ENCODE data around the gene LCE3A.
"Not testable (repeated sequence)": the region's sequence is repeated elsewhere in the genome, so short reads cannot be mapped to it uniquely, and the experiment has no call there.

LCE3A gene, protein sequence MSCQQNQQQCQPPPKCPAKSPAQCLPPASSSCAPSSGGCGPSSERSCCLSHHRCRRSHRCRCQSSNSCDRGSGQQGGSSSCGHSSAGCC

GRCh38 chr1:152622803-152623202, at the start of gene LCE3A:
Gene LCE3A (minus strand): TSS chr1:152623103. CDS start chr1:152623103, 0 bp downstream.
- peak; percentile 84 for DNase-seq

- DNase-seq = no peak
These were observed 44.7 kb upstream of the LCE3A start for GRCh38 chr1:152667648-152668047.

GRCh38 chr1:152666171-152666570, 43.3 kb upstream of the LCE3A start:
- DNase-seq = not testable (repeated sequence)

- no peak for DNase-seq
These were observed 40.2 kb upstream of the LCE3A start, which contains the start of gene LCE2D for GRCh38 chr1:152663098-152663497. Gene LCE2D (plus strand): TSS chr1:152663380. CDS start chr1:152664106, 726 bp downstream.

DNA sequence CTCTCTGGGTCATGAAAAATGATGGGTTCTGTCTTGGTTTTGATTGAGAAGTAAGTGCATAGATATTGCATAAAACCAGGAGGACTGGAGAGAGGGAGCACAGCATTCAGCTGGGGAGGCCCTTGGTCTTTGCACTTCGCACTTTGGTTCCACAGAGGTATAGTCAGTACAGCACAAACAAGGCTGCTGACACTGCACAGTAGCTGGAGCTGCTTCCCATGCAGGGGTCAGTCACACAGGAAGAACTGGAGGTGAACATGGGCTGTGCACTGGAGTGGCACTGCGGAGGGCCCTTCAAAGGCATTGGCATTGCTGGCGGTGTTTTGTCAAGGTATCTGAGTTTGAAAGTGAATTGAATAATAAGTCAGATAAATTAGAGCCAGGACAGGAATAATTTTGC, 35.7 kb upstream of the LCE3A start:
- no peak for DNase-seq

- no peak for DNase-seq
These were observed 34.8 kb upstream of the LCE3A start for GRCh38 chr1:152657677-152658076.

- no peak for DNase-seq
These were observed 33.6 kb upstream of the LCE3A start for GRCh38 chr1:152656459-152656858.

- DNase-seq = peak; percentile 87
These were observed 31.2 kb upstream of the LCE3A start for GRCh38 chr1:152654110-152654509.

DNA sequence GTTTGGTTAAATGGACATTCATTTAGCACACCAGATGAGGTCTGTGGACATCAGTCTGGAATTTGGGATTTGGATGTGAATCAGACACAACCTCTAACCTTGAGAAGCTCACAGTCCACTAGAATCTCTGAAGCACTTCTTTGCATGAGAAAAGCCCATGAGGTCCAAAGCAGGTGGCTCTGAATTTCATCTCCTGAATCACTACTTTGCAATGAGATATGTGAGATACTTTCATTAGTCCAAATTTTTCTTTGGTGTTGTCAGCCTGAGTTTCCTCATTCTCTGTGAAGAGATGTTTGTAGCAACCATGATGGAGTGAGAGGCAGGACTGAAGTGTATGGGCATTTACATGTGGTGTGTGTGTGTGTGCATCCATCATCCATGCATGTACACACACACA, 23.8 kb upstream of the LCE3A start:
- no peak for DNase-seq

GRCh38 chr1:152645146-152645545, 22.2 kb upstream of the LCE3A start:
- no peak for DNase-seq

DNA sequence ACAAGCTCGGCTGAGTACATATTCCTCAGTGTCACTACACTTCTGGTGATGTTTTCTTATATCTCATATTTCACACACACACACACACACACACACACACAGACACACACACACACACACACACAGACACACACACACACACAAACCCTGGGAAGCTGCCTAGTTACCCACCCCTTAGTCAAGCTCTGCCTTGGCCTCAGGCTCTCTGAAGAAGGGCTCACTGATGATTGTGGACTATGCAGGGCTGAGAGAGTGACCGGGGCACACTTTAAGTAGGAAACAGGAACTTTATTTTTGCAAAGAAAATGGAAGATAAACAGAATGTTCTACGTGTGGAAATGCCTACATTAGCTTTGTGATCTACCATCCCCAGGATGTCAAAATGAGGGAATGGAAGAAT, 21.0 kb upstream of the LCE3A start:
- no peak for DNase-seq

DNA sequence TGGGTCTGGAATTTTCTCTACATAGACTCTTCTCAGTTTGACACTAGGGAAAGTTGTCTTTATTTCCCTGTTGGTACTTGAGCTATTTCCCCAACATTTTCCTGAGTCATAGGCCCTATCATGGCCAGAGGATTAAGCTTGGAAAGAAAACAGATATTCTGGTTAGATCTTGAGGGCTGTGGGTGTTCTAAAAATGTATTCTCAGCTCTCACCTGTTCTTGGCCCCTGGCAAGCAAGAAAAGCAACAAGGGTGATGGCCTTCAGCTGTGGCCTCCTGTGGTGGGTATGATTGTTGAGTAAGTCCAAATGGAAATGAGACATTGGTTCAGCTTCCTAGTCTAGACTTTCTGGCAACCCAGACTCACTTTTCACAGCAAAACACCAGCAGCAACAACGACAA, 17.4 kb upstream of the LCE3A start:
- DNase-seq = no peak

DNA sequence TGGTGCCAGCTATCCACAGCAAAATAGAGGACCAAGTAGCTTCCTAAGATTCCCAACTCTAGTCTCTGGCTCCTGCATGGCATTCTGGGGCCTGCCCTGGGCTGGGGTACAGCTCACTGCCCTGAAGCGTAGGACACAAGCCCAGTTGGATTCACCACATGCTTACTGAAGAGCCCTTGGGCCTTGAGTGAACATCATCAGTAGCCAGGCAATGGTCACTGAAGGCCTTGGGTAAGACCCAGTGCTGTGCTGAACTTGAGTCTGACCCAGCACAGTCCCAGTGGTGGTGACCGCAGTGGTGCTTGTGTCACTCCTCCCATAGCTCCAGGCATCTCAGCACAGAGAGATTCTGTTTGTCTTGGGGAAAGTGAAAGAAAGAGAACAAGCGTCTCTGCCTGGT, 7.7 kb upstream of the LCE3A start:
- no peak for DNase-seq

- DNase-seq = no peak
These were observed 3.8 kb upstream of the LCE3A start for GRCh38 chr1:152626744-152627143.

DNA sequence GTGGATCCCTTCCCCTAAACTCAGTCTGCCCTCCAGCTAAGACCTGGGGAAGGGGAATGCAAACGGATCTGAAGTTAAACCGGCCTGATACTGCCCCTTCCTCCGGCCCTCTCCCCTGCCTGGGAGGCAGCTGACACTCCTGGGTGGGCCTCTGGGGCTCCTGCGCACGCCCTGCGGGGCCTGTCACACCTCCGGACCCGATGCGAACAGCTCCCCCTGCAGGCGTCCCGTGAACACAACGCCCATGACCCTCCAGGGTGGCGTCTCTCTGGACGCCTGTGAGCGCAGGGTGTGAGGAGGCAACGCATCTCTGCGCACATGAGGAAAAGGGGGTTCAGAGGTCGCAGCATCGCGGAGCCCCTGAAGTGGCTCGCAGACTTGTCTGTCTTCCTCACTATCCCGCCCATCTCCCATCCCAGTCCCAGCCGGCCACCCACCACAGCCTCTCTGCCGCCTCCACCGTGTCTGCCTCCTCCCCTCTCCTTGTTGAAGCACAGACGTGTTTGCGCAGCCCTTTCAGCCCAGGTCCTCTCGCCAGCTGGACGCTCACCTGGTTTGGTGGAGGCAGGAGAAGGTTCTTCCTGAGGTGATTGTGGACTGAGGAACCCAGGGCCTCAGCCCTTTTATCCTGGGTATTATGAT, 421 bp upstream of the LCE3A start:
- no peak for DNase-seq

DNA sequence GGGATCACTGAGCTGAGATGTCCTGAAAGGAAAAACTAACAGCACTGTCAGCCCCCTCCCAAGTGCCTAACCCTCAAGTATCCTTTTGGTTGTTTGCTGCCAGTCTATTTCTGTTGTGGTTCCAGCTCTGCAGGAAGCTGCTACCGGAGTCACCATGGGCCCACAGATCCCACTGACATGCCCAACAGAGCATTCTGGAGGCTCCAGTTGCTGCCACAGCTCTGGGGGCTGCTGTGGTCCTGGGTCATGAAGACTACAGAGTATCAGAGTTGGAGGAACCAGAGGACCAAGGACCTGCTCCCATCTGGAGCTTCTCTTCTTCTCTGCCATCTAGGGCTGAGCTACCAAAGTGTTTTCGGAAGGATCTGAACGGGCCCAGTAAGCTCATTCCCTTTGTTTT, 910 bp downstream of the LCE3A start:
- no peak for DNase-seq

DNA sequence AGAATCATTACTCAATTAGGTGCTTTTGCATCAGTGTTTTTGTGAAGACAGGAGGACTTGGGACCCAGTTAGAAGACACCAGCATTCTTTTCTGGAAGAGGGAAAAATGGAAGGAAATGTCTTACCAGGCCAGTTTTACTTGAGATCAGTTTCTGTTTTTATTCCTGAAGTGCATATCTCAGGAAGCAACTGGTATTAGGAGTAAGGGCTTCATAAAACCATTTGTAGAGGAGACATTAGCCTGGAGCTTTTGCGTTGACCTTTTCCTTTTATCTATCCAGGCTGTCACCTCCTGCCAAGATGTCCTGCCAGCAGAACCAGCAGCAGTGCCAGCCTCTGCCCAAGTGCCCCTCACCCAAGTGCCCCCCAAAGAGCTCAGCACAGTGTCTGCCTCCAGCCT, 9.4 kb downstream of the LCE3A start, which contains the start of gene LCE3B:
LCE3B (plus strand) TSS at position 301 of the 400 bp plus-strand sequence; CDS start at position 301, 0 bp downstream.
- no peak for DNase-seq

- no peak for DNase-seq
These were observed 23.0 kb downstream of the LCE3A start, which contains the start of gene LCE3C for GRCh38 chr1:152599934-152600333. Gene LCE3C (plus strand): TSS chr1:152600234. CDS start chr1:152600732, 498 bp downstream.

- no peak for DNase-seq
These were observed 25.9 kb downstream of the LCE3A start for GRCh38 chr1:152596986-152597385.

GRCh38 chr1:152585586-152585985, 37.3 kb downstream of the LCE3A start:
- no peak for DNase-seq

DNA sequence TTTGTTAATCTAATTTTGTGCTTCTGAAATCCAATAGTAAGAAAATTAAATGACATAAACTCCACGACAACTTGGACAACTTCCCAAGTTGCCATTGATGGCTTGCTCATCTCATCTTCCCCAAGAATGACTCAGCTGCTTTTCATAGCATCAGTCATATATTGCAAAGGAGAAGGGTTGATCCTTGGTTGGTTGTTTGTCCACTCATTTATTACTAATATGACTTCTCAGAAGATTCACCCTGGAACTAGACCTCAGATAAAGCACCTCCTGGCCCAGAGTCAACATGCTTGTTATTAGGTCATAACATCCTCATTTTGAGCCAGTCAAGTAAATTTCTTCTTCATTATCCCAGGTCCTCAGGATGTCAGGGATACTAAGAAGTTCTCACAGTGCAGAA, 40.3 kb downstream of the LCE3A start:
- DNase-seq = no peak

DNA sequence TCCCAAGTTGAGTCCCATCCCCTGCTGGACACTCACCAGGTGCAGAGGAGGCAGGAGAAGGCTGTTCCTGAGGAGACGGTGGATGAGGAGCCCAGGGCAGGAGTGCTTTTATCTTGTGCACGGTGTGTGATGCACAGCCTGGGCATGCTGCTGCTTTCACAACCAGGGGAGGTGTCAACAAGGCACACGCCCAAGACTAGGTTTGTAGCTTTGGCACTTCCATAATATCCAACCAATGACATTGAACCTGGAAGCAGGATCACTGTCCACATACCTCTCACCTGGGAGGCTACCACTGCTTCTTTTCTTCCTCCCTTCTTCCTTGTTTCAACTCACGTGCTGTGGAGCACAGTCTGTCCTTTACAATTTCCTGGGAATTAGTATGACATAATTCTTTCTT, 42.5 kb downstream of the LCE3A start, which contains the start of gene LCE3D:
LCE3D (minus strand) TSS at position 84 of the 400 bp plus-strand sequence. CDS start 580 bp downstream, outside the sequence.
- no peak for DNase-seq

GRCh38 chr1:152579526-152579925, 43.4 kb downstream of the LCE3A start:
- DNase-seq = not testable (repeated sequence)

DNA sequence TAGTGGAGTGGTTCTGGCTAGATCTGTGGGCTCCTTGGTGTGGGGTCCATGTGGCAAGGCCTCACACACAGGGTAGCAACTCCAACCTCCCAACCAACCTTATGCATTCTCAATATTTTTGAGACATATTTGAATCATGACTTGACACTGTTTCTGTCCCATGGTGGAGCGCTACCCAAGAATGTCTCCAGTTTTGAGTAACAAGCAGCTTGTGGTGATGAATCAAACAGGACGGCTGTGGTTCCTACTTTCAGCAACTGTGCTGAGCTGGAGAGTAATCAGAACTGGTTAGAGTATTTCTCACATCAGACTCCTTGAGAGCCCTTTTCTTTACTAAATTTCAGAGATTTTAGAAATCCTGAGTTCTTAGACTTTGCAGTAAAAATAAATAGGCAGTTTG, 45.7 kb downstream of the LCE3A start:
- no peak for DNase-seq

Data from OCI-M1 (cell line).